ENCODE data around the gene NBAS.

DNA sequence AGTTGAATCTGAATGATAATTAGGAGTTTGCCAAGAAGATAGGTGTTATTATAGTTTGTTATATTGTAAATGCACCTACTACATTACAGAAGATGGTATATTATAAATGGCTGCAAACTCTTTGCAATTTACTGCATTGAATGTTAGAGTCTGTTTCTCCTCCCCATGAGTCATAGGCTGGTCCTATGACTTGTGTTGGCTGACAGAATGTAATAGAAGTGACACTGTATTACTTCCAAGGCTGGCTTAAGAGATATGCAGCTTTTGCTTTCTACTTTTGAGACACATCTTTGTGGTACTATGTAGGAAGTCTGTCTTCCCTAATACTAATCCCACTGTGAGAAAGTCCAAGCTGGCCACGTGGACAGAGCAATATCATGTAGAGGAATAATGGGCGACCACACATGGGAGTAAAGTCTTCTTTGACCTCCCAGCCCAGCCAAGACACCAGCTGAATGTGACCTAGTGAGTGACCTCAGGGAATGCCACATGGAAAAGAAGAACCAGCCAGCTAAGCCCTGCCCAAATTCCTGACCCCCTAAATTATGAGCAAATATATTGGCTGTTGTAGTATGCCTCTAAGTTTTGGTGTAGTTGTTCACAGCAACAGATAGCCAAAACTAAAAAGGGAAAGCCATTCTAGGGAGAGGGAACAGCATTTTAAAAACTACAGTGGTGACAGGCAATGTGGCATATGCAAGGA, 23.8 kb upstream of the NBAS start:
- TF ChIP-seq, protein P1, sequence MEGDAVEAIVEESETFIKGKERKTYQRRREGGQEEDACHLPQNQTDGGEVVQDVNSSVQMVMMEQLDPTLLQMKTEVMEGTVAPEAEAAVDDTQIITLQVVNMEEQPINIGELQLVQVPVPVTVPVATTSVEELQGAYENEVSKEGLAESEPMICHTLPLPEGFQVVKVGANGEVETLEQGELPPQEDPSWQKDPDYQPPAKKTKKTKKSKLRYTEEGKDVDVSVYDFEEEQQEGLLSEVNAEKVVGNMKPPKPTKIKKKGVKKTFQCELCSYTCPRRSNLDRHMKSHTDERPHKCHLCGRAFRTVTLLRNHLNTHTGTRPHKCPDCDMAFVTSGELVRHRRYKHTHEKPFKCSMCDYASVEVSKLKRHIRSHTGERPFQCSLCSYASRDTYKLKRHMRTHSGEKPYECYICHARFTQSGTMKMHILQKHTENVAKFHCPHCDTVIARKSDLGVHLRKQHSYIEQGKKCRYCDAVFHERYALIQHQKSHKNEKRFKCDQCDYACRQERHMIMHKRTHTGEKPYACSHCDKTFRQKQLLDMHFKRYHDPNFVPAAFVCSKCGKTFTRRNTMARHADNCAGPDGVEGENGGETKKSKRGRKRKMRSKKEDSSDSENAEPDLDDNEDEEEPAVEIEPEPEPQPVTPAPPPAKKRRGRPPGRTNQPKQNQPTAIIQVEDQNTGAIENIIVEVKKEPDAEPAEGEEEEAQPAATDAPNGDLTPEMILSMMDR (IDR thresholded peaks at IDR 0.05; ENCODE audit: low read length) = no peak
- no peak for TF ChIP-seq EZH2 (IDR thresholded peaks at IDR 0.05; ENCODE audit: borderline replicate concordance, low read length)

Data from OCI-LY1 (cell line).